HG02970 (cell line): ENCODE measurements around the gene ADCY1.

Experiments
- ATAC-seq: cut with Tn5 transposase; IDR thresholded peaks from one replicate; pipeline ENCODE4 v1.9.1; 2021; ENCODE audit warnings: mild to moderate bottlenecking, moderate library complexity, moderate number of reproducible peaks; ENCODE audit not compliant: unreplicated experiment, low FRiP score

Gene ADCY1

GRCh38 chr7:45689011-45689796 is 115.0 kb downstream of the ADCY1 start:
- ATAC-seq = no peak

GRCh38 chr7:45689797-45690761 is 115.9 kb downstream of the ADCY1 start:
- ATAC-seq = no peak

DNA sequence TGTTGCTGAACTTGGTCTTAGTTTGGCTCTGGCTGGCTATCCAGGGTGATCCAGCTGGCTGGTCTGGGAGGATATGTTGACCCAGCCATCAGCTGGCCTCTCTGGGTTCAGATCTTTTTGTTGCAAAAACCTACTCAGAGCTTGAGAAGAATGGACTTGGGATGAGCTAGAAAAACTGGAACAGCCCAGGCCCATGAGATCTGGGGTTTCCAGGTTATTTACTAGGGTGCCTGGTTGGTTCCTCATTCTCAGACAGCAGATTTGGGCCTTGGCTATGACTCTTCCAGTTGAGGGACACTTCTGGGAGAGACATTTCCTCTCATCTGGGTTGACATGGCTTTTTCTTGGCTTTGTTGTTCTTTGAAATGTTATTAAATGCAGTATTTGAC is 116.6 kb downstream of the ADCY1 start:
- ATAC-seq = no peak

DNA sequence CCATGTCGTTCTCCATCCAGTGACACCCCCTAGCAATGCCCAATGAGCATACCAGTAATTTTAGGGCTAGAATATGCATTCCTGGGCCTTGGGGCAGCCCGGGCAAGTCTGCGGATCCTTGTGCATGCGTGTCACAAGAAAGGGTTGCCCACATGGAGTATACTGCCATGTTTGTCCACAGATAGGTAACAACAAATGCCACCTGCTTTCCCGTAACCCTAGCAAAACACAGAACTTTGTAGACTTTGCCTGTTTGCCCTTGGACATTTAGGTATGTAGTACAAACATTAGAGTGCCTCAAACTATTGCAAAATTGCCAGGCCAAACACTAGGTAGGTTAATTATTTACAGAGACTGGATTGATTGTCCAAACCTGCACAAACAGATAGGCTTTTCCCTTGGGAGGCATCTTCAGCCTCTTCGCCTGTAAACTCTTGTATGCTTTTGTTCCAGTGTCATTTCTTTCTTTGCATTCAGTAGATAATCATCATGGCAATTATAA is 117.0 kb downstream of the ADCY1 start:
- ATAC-seq = no peak

DNA sequence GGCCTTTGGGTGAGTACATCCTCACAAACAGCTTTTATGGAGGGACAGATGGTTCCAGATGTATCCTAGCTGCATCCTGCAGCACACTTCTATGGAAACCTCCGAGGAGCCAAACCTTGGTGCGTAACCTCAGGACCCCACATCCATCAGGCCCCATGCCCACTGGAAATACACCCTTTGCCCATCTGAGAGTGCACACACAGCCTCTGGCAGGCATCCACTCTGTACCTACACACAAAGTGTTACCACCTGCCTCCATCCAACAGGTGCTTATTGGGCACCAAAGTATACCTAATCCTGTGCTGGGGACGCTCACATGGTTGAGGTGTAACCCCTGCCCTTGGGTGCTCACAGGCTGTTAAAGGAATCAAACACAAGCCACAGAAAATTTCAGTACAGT is 117.9 kb downstream of the ADCY1 start:
- no peak for ATAC-seq

- no peak for ATAC-seq
Observed at GRCh38 chr7:45695249-45695995, 121.3 kb downstream of the ADCY1 start.

DNA sequence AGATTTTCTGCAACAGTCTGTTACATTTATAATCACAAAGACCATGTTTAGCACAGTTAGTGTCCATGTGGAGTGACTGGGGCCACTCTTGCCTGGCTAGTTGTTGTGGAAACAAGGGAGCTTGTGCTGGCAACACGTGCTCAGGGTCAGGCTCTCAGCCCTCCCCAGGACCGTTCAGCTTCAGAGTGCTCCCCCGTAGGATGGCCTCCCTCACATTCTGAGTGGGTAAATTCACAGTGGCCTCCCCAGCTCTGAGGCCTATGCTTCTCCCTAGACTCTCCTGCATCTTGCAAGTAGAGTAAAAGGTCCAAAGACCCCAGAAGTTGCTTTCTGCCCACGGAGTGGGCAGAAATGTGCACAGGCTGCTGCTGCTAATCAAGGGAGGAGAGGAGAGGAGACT is 122.3 kb downstream of the ADCY1 start:
- no peak for ATAC-seq

DNA sequence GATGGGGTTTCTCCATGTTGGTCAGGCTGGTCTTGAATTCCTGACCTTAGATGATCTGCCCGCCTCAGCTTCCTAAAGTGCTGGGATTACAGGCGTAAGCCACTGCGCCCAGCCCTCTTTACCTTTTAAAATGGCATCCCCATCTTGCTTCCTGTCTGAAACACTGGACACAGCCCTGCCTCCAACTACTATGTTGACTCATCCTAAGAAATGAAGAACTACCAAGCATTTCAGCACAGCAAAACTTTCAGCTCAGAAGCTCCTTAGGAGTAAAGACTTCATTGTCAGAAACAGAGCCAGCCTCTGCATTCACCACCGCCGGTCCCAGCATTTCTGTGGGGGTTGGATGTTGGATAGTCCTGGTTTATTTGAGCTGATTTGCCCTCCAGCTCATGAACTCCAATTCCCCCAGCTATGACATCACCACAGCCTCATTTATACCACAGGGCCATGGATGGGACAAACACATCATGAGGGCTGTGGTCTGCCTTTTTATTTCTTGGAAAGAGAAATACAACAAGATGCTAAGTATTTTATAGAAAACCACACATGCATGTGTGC is 123.5 kb downstream of the ADCY1 start:
- no peak for ATAC-seq

DNA sequence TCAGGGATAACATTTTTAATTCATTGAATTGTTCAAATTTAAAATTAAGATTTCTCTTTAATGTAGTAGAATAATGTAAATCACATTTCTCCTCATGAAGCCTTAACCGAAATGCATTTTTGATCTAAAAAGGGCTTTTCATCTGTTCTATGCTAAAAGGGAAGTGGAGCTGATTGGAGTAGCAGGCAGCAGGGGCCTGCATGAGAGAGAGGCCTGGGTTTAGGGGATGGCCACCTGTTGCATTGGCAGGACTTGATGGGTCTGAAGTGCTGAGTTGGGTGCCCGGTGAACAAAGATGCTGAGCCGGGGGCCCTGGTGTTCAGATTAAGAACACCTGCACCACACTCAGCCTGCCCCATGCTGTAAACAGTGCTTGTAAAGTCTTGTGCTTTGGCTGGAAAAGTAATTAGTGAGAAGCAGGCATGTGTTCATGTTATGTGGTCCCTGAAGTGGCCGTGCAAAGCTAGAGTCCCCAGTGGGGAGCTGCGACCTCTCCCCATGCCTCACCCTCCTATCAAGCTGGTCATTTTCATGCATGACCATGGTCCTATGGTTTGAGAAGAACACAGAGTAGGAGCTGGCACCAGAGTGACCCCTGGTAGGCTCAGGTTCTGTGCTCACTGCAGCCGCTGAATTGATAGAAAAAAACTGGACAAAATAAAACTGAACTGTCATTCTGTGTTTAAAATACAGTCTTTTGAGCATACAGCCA is 124.3 kb downstream of the ADCY1 start:
- no peak for ATAC-seq

GRCh38 chr7:45699015-45699309 is 124.8 kb downstream of the ADCY1 start:
- no peak for ATAC-seq

DNA sequence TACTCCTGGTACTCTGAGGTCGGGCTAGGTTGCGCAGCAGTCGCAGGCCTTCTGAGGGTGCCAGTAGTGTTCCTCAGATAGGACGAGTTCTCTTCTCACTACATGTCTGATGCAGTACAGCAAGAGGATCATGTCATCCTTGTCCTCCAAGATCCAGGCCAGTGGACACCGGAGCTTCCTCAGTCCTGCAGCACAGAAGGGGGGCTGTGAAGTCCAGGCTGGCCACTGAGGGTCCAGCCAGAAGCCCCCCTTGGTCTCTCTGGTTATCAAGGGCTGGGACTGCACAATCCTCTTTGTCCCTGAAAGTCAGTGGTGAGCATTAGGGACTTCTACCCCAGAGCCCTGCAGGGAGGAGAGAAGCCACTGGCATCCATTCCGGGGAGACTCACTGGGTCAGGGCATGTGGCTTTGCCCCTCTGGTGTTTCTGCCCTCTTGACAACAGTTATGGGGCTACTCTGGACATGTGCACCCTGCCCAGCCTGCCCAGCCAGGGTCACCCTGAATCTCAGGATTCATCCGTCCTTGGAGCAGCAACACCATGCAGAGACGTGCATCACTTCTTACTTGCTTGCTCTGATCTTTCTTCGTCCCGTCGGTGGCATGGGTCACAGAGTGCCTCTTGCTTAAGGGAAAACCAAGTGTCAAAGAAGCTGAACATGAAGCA is 125.7 kb downstream of the ADCY1 start:
- no peak for ATAC-seq

DNA sequence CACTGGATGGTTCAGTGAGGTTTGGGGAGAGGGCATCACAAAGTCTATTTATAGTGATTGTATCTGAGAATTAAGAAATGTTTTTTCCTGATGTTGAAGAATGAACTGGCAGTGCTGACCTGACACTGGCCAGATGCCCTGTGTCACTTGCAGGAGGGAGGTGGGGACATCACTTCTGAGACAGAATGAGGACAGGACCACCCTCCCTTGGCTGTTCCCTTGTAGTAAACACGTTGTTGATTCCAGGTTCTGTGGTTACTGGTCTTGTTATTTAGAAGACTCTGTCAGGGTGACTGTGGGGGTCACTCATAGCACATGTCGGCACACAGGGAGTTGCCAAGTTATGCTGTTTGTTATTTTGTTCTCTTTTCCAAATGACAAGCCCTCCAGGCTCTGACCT is 126.4 kb downstream of the ADCY1 start:
- ATAC-seq = no peak

GRCh38 chr7:45701701-45702510 is 127.7 kb downstream of the ADCY1 start:
- no peak for ATAC-seq

DNA sequence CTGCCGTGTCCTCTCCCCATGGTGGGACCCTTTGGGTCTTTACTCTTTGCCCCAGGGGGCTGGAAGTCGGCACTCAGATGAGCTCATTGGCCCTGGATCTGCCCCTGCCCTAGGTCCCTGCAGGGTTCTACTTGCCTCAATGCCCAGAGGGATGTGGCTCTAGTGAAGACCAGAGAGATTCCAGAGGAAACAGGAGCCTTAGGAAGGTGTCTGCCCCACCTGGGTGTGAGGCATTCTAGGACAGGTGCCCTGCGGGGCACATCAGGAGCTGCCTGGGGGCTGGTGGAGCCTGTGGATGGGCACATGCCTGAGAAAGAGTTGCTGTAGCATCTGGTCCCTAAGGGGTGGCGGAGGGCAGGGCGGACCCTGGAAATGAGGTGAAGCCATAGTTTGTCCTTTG is 128.6 kb downstream of the ADCY1 start:
- no peak for ATAC-seq

DNA sequence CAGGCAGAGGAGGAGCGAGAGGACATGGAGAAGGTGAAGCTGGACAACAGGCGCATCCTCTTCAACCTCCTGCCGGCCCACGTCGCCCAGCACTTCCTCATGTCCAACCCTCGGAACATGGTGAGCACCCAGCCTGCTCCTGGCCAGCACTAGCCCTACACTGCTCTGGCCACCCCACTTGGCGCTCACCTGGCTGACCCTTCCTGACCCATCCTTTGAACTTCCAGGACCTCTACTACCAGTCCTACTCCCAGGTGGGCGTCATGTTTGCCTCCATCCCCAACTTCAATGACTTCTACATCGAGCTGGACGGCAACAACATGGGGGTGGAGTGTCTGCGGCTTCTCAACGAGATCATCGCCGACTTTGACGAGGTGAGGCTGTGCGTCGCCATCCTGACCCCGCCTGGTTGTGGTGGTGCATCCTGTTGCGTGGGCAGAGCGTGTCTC is 129.2 kb downstream of the ADCY1 start:
- no peak for ATAC-seq

DNA sequence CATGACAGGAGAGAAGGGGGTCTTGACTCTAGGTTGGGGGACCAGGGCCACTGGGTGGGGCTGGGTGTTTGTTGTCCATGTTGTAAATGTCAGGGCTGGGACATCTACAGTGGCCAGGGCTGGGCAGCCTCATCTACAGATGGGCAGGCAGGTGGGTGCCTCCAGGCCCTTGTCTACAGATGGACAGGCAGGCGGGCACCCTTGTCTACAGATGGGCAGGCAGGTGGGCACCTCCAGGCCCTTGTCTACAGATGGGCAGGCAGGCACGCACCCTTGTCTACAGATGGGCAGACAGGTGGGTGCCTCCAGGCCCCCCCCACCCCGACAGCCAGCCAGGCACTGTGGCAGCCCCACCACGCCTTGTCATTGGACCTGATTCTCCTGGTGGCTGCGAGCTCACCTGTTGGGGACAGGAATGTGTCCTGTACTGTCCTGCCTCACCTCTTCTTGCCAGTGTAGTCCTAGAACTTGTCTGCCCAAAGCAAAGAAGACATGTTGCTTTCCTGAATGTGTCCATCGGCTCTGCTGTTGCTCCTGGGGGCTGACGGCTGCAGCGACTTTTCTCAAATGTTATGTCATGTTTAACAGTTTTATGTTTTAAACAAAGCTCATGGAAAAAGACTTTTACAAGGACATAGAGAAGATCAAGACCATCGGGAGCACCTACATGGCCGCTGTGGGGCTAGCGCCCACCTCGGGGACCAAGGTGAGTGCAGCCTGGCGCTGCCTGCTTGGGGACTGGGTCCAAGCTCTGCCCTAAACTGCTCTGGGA is 129.9 kb downstream of the ADCY1 start:
- ATAC-seq = no peak

DNA sequence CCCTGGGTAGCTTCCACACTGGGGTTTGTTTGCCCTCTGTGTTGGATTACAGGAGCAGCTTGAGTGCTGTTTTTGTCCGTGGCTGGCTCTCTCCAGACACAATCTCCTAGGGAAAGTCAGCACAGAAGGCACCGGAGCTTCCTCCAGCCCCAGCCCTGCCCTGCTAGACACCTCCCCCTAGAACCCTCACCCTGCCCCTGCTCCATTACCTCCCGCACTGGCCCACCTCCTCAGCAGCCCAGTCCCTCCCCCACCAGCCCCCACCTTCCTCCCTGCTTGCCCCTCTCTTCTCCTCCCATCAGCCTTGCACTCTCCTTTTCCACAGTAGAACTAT is 130.5 kb downstream of the ADCY1 start:
- ATAC-seq = no peak
